ENCODE data around the gene GART. TPM values are rescaled to one million over a fixed set of nuclear protein-coding genes. Genes with fewer than 3 reads are reported as not detected.

The GART gene
- total RNA-seq, 1 experiment from 2014 or later, result 142 TPM

DNA sequence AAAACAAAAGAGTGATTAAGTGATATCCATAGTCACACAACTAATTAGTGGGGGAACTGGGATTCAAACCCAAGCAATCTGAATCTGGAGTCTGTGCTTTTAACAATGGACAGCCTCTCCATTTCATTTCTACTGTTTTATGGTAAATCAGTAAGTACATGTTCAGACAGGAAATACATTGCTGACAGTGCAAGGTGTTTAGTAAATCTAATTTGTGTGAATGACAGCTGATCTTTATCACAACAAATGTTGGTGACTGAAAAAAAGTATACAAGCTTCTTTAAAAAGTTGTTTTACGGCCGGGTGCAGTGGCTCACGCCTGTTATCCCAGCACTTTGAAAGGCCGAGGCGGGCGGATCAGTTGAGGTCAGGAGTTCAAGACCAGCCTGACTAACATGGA, 26.0 kb upstream of the GART start:
- intact Hi-C loops (cut with micrococcal nuclease), result no loop called here
- Histone ChIP-seq H3K9ac (ENCODE audit: low read length) (no peak overlapping the region), H3K27me3 (ENCODE audit: low read length) (no peaks in the 10 kb centered on the region), H3K9me2 (replicated peaks; ENCODE audit: low read length) (no peaks in the 10 kb centered on the region), H3K79me2 (ENCODE audit: low read length) (peaks cover 25% of the 10 kb centered on the region), H3F3A (ENCODE audit: low read length, unreplicated experiment) (no peaks in the 10 kb centered on the region), H4K20me1 (ENCODE audit: low read length) (peaks cover 11% of the 10 kb centered on the region; the same call in 1 of the 2 replicates), H3K36me3 (ENCODE audit: low read depth, low read length) (peaks cover 71% of the 10 kb centered on the region), H3K9me3 (ENCODE audit: low read length) (no peaks in the 10 kb centered on the region), H3K4me3 (ENCODE audit: low read length) (no peak overlapping the region), H2AFZ (ENCODE audit: low read length) (no peak overlapping the region), H3K4me1 (ENCODE audit: insufficient read depth, low read length) (no peaks in the 10 kb centered on the region), H3K4me2 (ENCODE audit: low read length) (no peak overlapping the region), H3K27ac (ENCODE audit: low read length) (no peak overlapping the region)
- TF ChIP-seq, protein P1, sequence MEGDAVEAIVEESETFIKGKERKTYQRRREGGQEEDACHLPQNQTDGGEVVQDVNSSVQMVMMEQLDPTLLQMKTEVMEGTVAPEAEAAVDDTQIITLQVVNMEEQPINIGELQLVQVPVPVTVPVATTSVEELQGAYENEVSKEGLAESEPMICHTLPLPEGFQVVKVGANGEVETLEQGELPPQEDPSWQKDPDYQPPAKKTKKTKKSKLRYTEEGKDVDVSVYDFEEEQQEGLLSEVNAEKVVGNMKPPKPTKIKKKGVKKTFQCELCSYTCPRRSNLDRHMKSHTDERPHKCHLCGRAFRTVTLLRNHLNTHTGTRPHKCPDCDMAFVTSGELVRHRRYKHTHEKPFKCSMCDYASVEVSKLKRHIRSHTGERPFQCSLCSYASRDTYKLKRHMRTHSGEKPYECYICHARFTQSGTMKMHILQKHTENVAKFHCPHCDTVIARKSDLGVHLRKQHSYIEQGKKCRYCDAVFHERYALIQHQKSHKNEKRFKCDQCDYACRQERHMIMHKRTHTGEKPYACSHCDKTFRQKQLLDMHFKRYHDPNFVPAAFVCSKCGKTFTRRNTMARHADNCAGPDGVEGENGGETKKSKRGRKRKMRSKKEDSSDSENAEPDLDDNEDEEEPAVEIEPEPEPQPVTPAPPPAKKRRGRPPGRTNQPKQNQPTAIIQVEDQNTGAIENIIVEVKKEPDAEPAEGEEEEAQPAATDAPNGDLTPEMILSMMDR (conservative IDR thresholded peaks at IDR 0.05; ENCODE audit: low read depth, low read length), result no peak
- TF ChIP-seq EZH2 (IDR thresholded peaks at IDR 0.05; ENCODE audit: low read length, unreplicated experiment) (no peak), EZH2phosphoT487 (IDR thresholded peaks at IDR 0.05; ENCODE audit: borderline replicate concordance, low read length) (no peak)
- DNase-seq (no peak), ATAC-seq (no peak)
- BruUV-seq (replicated peaks), result no TSS peak
- ChIA-PET CTCF (interaction anchor here (0.6 kb wide), 1 partner anchor 24 kb away, joined by 3 read pairs; no protein-coding TSS in a partner anchor), POLR2A (ENCODE audit: unreplicated experiment) (interaction anchor here (0.6 to 0.7 kb wide), 2 partner anchors 13 to 1591 kb away, joined by 5 to 8 read pairs; no protein-coding TSS in a partner anchor)

DNA sequence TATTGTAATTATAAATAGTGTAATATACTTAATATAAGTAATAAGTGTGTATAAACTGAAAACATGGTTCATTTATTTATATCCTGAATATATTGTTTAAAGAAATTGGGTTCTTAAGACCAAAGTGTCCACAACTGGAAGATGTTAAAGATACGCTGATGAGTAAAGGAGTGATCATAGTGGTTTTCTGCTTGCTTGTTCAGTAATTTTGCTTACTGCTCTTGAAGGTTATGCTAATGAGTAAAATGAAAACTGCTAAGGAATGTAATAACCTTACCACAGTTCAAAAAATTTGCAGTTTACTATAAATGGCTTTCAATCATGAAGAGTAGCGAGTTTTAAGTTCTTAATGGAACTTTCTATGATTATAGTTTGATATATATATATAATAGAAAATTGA, 24.6 kb upstream of the GART start:
- H3K36me3 ChIP-seq (ENCODE audit: low read depth, low read length), result peaks cover 72% of the 10 kb centered on the region
- CTCF ChIA-PET, result no interaction called here
- H2AFZ ChIP-seq (ENCODE audit: low read length), result no peak overlapping the region
- no peaks in the 10 kb centered on the region for H3K9me3 ChIP-seq (ENCODE audit: low read length)
- POLR2A ChIA-PET (ENCODE audit: unreplicated experiment), result no interaction called here
- no peak for TF ChIP-seq EZH2phosphoT487 (IDR thresholded peaks at IDR 0.05; ENCODE audit: borderline replicate concordance, low read length)
- no peak for TF ChIP-seq EZH2 (IDR thresholded peaks at IDR 0.05; ENCODE audit: low read length, unreplicated experiment)
- TF ChIP-seq, protein P1 (conservative IDR thresholded peaks at IDR 0.05; ENCODE audit: low read depth, low read length), result no peak
- no peaks in the 10 kb centered on the region for H3F3A ChIP-seq (ENCODE audit: low read length, unreplicated experiment)
- no peak overlapping the region for H3K4me2 ChIP-seq (ENCODE audit: low read length)
- no peak overlapping the region for H3K9ac ChIP-seq (ENCODE audit: low read length)
- intact Hi-C loops (cut with micrococcal nuclease), result no loop called here
- no peaks in the 10 kb centered on the region for H3K9me2 ChIP-seq (replicated peaks; ENCODE audit: low read length)
- H4K20me1 ChIP-seq (ENCODE audit: low read length), result peaks cover 18% of the 10 kb centered on the region
- no peaks in the 10 kb centered on the region for H3K4me1 ChIP-seq (ENCODE audit: insufficient read depth, low read length)
- no peak for DNase-seq
- peaks cover 35% of the 10 kb centered on the region for H3K79me2 ChIP-seq (ENCODE audit: low read length)
- BruUV-seq (replicated peaks), result no TSS peak
- H3K4me3 ChIP-seq (ENCODE audit: low read length), result no peak overlapping the region
- H3K27ac ChIP-seq (ENCODE audit: low read length), result no peak overlapping the region
- H3K27me3 ChIP-seq (ENCODE audit: low read length), result no peaks in the 10 kb centered on the region
- no peak for ATAC-seq

DNA sequence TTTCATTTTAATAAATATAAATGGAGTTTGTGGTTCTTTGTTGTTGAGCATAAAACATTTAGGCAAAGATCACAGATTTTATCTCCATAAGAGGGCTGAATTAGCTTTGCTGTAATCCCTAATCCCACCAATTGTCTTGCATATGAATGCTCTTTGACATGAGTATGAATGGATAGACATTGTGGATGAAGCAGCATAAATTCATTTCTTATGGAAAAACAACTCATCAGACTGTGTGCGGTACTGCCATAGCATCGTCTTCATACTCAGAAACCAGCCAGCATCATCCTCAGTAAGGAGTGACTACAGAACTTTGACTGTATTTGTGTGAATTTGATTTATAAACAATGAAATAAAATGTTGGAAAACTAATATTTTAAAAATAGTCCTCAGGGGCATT, 20.5 kb upstream of the GART start:
- Histone ChIP-seq H3K9me3 (ENCODE audit: low read length) (no peaks in the 10 kb centered on the region), H2AFZ (ENCODE audit: low read length) (no peak overlapping the region), H3F3A (ENCODE audit: low read length, unreplicated experiment) (no peaks in the 10 kb centered on the region), H3K4me3 (ENCODE audit: low read length) (no peak overlapping the region), H3K9ac (ENCODE audit: low read length) (no peak overlapping the region), H3K79me2 (ENCODE audit: low read length) (peaks cover 69% of the 10 kb centered on the region), H3K36me3 (ENCODE audit: low read depth, low read length) (peaks cover 75% of the 10 kb centered on the region), H4K20me1 (ENCODE audit: low read length) (peaks cover 50% of the 10 kb centered on the region), H3K27ac (ENCODE audit: low read length) (no peak overlapping the region), H3K4me1 (ENCODE audit: insufficient read depth, low read length) (no peaks in the 10 kb centered on the region), H3K27me3 (ENCODE audit: low read length) (no peaks in the 10 kb centered on the region), H3K9me2 (replicated peaks; ENCODE audit: low read length) (no peaks in the 10 kb centered on the region), H3K4me2 (ENCODE audit: low read length) (no peak overlapping the region)
- ChIA-PET CTCF (no interaction called here), POLR2A (ENCODE audit: unreplicated experiment) (interaction anchor here (0.7 kb wide), 1 partner anchor 82 kb away, joined by 4 read pairs; no protein-coding TSS in a partner anchor)
- ATAC-seq (no peak), DNase-seq (no peak)
- BruUV-seq (replicated peaks), result no TSS peak
- intact Hi-C loops (cut with micrococcal nuclease), result no loop called here
- TF ChIP-seq, protein P1 (conservative IDR thresholded peaks at IDR 0.05; ENCODE audit: low read depth, low read length), result no peak
- TF ChIP-seq EZH2 (IDR thresholded peaks at IDR 0.05; ENCODE audit: low read length, unreplicated experiment) (no peak), EZH2phosphoT487 (IDR thresholded peaks at IDR 0.05; ENCODE audit: borderline replicate concordance, low read length) (no peak)

All from PC-3 (cell line).